Measurements from ENCODE around the gene TOR1A. TPM values are rescaled to one million over a fixed set of nuclear protein-coding genes. Genes with fewer than 3 reads are reported as not detected.
A peak's percentile ranks its signal among the peaks of the same experiment; 100 is the strongest.

Gene TOR1A
- total RNA-seq, 1 donor = 20.3 TPM

DNA sequence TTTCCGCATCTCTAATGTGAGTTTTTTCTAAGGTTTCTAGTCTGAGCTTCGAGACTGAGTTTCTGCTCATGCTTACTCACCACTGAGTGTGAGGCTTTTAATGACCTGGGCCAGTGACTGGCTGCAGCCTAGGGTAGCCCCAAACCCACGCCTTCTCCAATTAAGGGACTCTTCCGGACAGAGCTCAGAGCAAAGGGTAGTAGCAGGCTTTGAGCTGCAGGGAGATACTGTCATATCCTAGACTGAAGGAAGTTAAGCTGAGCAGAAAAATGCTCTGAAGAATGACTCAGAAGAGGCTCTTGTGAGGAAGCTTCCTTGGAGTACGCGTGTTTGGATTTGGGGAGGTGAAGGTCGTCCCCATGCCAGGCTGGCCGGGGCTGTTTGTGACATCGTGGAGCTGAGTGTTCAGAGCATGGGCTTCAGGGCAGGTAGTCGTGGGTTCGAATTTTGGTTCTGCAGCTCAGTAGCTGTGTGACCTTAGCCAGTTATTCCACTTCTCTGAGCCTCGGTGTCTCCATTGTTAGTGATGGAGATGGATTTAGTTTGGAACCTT, 14.8 kb upstream of the TOR1A start:
- peaks cover 44% of the 10 kb centered on the region for H3K4me1 ChIP-seq (ENCODE audit: insufficient read depth, low read length)
- no peaks in the 10 kb centered on the region for H3K9me3 ChIP-seq (ENCODE audit: low read depth, low read length)
- no peak overlapping the region for H3K4me3 ChIP-seq (ENCODE audit: low read length)
- H3K27me3 ChIP-seq (ENCODE audit: insufficient read depth, low read length) = no peaks in the 10 kb centered on the region

DNA sequence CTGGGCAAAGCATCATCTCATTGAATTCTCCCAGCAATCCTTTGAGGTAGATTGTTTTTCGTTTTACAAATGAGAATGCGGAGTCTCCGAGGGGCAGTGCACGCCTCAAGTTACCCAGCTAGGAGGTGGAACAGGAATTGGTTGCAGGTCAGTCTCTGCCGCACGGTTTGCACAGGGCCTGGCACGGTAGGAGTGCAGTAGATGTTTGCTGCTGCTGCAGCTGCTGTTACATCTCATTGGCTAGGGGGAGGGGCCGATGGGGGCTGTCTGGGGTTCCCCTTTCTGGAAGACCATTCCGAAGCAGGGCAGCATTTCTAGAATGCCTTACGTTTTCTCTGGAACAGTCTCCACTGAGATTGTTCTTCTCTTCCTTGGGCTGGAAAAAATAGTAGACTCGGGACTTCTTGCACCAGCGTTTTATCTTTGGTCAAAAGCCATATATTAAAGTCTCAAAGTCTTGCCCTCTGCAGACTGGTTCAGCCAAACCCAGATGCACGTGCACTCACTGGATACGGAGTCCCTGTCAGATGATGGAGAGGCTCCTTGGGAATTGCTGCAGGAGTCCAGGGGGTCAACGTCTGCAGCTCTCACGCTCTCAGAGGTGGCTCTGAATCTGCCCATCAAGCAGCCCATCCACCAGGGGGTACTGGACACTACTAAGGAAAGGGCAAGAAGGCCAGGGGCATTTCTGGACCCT, 12.5 kb upstream of the TOR1A start:
- H3K9me3 ChIP-seq (ENCODE audit: low read depth, low read length) = no peaks in the 10 kb centered on the region
- peak overlapping the region; percentile 93 for H3K4me3 ChIP-seq (ENCODE audit: low read length)
- peaks cover 51% of the 10 kb centered on the region for H3K4me1 ChIP-seq (ENCODE audit: insufficient read depth, low read length)
- no peaks in the 10 kb centered on the region for H3K27me3 ChIP-seq (ENCODE audit: insufficient read depth, low read length)

DNA sequence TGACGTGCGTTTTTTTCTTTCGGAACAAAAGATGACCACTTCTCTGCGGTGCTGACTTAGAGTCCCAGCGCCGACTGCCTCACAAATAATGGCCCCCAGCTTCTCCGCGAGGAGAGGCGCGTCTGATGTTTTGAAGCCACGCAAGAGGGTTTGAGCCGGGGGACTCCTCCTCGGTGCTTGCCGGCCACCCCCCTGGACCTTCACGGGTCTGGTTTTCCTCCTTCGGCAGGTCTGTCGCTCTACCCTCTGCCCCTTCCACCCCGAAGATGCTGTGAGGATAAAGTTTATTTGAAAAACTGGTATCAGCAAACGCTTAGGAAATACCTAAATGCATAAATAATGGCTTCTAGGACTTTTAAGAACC, 11.9 kb upstream of the TOR1A start:
- H3K4me3 ChIP-seq (ENCODE audit: low read length) = peak overlapping the region; percentile 93
- H3K4me1 ChIP-seq (ENCODE audit: insufficient read depth, low read length) = peaks cover 51% of the 10 kb centered on the region
- H3K27me3 ChIP-seq (ENCODE audit: insufficient read depth, low read length) = no peaks in the 10 kb centered on the region
- H3K9me3 ChIP-seq (ENCODE audit: low read depth, low read length) = no peaks in the 10 kb centered on the region

DNA sequence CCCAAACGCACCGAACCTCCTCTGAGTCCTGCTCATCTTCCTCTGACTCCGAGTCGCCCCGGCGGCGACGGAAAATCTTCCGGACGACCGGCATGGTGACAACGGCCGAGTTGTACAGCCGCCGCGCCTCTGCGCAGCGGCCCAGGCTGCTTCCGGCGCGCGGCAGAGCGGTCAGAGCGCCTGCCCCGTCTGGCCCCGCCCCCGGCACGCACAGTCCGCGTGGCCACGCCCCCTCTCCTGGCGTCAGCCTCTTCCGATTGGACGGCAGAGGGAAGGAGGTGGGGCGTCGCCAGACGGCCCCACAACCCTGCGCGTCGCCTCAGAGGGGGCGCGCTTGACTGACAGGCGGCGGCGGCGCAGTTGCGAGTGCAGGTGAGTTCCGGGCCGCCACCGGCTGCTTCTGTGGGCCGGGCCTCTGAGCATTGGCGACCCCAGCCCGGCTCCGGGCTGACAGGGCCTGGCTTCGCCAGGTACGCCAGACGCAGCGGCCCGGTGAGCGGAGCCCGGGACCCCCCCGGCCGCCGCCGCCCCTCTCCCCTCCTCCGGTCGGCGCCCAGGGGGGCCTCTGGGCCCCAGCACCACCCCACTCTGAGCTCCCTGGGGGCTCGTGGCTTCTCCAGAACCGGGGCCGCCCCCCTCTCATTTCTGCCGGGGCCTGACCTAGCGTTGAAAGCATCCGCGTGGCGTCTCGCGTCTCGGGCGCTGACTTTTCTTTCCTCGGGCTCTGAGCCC, 11.4 kb upstream of the TOR1A start, which contains the start of the genes C9orf78 and USP20:
Gene C9orf78 (minus strand): TSS at position 148 of the 732 bp plus-strand sequence. CDS start 54 bp downstream, at position 94.
Gene USP20 (plus strand): TSS at position 331 of the 732 bp plus-strand sequence. CDS start 17,098 bp downstream, outside the sequence.
- Histone ChIP-seq H3K27me3 (ENCODE audit: insufficient read depth, low read length) (no peaks in the 10 kb centered on the region), H3K4me1 (ENCODE audit: insufficient read depth, low read length) (peaks cover 50% of the 10 kb centered on the region), H3K9me3 (ENCODE audit: low read depth, low read length) (no peaks in the 10 kb centered on the region), H3K4me3 (ENCODE audit: low read length) (peak within 1 kb of the TSS; percentile 93)

DNA sequence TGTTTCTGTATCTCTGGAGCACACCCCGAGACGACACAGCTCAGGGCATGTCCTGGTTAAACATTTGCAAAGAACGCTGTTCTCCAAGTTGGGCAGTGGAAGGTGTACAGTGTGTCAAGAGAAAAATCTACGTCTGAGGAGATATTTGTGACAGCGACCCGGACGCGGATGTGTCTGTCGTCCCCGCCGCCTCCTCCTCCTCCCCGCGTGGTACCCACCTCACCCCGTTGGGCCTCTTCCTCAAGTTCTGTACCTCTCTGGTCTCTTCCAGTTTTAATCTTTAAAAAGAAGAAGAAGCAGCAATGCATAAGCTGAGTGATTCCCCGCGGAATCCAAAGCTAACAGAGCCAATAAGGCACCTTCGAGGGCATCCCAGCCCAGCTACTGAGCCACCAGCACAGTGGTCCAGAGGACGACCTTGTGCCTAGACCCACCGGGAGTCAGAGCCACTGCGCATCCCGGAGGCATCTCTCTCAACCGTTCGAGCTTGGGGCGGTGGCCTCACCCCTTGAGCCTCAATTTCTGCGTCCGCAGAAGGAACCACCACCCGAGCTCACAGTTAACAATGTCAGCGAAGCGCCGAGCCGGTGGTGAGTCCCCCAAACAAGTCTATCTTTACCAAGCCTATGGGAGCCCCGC, 10.7 kb upstream of the TOR1A start:
- Histone ChIP-seq H3K9me3 (ENCODE audit: low read depth, low read length) (no peaks in the 10 kb centered on the region), H3K4me3 (ENCODE audit: low read length) (peak overlapping the region; percentile 93), H3K4me1 (ENCODE audit: insufficient read depth, low read length) (peaks cover 43% of the 10 kb centered on the region), H3K27me3 (ENCODE audit: insufficient read depth, low read length) (no peaks in the 10 kb centered on the region)

- Histone ChIP-seq H3K9me3 (ENCODE audit: low read depth, low read length) (no peaks in the 10 kb centered on the region), H3K4me3 (ENCODE audit: low read length) (no peak overlapping the region), H3K4me1 (ENCODE audit: insufficient read depth, low read length) (peaks cover 31% of the 10 kb centered on the region), H3K27me3 (ENCODE audit: insufficient read depth, low read length) (no peaks in the 10 kb centered on the region)
Observed at GRCh38 chr9:129832982-129833381, 9.0 kb upstream of the TOR1A start.

DNA sequence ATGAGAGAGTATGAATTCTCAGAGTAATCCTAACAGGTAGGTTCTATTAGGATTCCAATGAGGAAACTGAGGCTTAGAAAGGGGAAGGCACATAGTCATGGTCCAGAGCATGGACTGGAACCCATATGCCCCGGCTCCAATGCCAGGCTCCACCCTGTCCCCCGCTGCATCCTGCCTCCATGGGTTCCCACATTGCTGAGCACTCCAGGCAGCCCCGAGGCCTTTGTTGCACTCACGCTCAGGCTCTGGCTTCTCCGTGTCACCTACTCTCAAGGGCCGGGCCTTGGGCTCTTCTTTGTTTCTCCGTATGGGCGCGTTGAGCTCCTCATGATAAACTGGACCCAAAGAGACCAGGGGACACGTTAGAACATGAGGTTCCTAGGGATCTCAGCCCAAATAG, 5.0 kb upstream of the TOR1A start:
- no peak overlapping the region for H3K4me3 ChIP-seq (ENCODE audit: low read length)
- H3K4me1 ChIP-seq (ENCODE audit: insufficient read depth, low read length) = peaks cover 9% of the 10 kb centered on the region
- H3K9me3 ChIP-seq (ENCODE audit: low read depth, low read length) = no peaks in the 10 kb centered on the region
- no peaks in the 10 kb centered on the region for H3K27me3 ChIP-seq (ENCODE audit: insufficient read depth, low read length)

DNA sequence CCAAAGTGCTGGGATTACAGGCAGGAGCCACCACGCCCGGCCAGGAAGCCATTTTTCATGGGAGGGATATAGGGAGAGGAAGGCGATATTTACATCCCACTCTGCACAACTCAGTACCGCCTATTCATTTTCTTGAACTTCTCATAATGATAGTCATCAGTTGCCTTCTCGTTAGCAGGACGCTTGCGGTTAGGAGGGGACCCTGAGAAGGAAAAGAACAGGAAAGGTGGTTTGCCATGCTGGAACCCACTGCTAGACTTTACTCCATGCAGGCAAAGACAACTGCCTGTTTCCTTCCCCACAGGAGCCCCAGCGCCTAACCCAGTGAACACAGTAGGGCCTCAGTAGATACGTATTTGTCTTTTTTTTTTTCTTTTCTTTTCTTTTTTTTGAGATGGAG, 4.1 kb upstream of the TOR1A start:
- H3K4me1 ChIP-seq (ENCODE audit: insufficient read depth, low read length) = peaks cover 1% of the 10 kb centered on the region
- no peak overlapping the region for H3K4me3 ChIP-seq (ENCODE audit: low read length)
- no peaks in the 10 kb centered on the region for H3K27me3 ChIP-seq (ENCODE audit: insufficient read depth, low read length)
- no peaks in the 10 kb centered on the region for H3K9me3 ChIP-seq (ENCODE audit: low read depth, low read length)

DNA sequence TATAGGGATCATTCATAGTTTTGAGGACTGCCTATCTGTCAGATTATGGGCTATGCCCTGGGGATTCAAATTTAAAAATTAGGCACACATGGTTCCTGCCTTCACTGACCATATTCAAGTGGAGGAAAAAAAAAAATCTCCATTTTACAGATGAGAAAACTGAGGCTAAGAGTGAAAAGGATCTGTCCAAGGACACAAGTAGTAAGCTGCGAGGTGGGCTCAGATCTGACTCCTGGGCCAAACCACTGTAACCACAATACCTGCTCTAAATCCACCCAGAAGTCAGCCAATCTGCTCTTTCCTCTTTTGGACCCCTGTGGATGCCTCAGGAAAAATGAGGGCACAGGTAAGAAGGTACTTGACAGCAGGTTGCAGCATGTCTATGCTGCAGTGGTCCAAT, 2.8 kb upstream of the TOR1A start:
- Histone ChIP-seq H3K27me3 (ENCODE audit: insufficient read depth, low read length) (no peaks in the 10 kb centered on the region), H3K4me1 (ENCODE audit: insufficient read depth, low read length) (peaks cover 10% of the 10 kb centered on the region), H3K9me3 (ENCODE audit: low read depth, low read length) (no peaks in the 10 kb centered on the region), H3K4me3 (ENCODE audit: low read length) (no peak overlapping the region)

DNA sequence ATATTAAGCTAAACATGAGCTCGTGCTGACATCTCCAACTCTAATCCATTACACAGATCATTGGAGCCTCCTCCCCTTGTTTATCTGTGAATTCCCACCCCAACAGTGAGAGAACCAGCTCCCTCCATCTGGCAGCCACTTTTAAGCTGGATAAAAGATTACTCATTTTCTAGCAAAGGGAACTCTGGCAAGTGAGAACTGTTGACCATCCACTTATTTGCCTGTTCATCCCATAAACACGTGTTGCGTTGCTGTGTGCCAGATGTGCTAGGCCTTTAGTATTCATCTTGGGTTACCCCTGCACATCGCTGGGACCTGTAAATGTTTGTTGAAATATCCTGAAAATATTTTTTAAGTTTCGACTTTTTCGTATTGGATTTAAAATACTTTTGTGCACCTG, 2.4 kb upstream of the TOR1A start:
- no peaks in the 10 kb centered on the region for H3K27me3 ChIP-seq (ENCODE audit: insufficient read depth, low read length)
- H3K9me3 ChIP-seq (ENCODE audit: low read depth, low read length) = no peaks in the 10 kb centered on the region
- peaks cover 10% of the 10 kb centered on the region for H3K4me1 ChIP-seq (ENCODE audit: insufficient read depth, low read length)
- no peak overlapping the region for H3K4me3 ChIP-seq (ENCODE audit: low read length)

GRCh38 chr9:129823542-129823934, 398 bp downstream of the TOR1A start:
- Histone ChIP-seq H3K27me3 (ENCODE audit: insufficient read depth, low read length) (no peaks in the 10 kb centered on the region), H3K9me3 (ENCODE audit: low read depth, low read length) (no peaks in the 10 kb centered on the region), H3K4me1 (ENCODE audit: insufficient read depth, low read length) (peaks cover 11% of the 10 kb centered on the region), H3K4me3 (ENCODE audit: low read length) (peak overlapping the region; percentile 67)

DNA sequence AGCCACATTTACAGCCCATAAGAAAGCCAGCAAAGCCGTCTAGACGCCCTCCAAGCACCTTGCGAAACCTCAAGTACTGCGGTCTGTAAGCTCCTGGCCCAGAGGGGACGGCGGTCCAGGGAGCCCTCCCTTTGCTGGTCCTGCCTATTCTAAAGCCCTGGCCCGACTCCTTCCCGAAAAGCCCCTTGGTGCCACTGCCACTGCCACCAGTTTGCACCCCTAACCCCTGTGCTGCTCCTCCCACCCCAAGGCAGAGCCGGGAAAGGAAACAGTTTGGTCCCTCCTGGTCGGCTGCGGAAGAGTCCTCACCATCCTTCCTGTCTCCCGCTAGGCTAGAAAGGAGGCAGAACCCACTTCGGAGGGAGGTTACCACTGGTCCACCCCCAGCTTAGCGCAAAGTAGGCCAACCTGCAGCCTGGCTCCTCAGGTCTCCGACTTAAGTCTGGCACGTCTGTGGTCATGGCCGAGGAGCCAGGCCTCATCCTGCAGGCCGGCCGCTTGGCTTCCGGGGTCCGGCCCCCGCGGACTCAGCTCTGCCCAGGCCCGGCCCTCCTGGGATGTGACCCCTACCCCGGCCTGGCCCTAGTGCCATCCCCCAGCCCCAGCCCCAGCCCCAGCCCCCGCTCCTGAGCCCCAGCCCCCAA, 916 bp downstream of the TOR1A start:
- Histone ChIP-seq H3K4me3 (ENCODE audit: low read length) (peak overlapping the region; percentile 41), H3K4me1 (ENCODE audit: insufficient read depth, low read length) (peaks cover 16% of the 10 kb centered on the region), H3K27me3 (ENCODE audit: insufficient read depth, low read length) (no peaks in the 10 kb centered on the region), H3K9me3 (ENCODE audit: low read depth, low read length) (no peaks in the 10 kb centered on the region)

- H3K4me3 ChIP-seq (ENCODE audit: low read length) = no peak overlapping the region
- H3K27me3 ChIP-seq (ENCODE audit: insufficient read depth, low read length) = no peaks in the 10 kb centered on the region
- no peaks in the 10 kb centered on the region for H3K9me3 ChIP-seq (ENCODE audit: low read depth, low read length)
- H3K4me1 ChIP-seq (ENCODE audit: insufficient read depth, low read length) = peaks cover 24% of the 10 kb centered on the region
Observed at GRCh38 chr9:129816501-129817435, 7.2 kb downstream of the TOR1A start.

GRCh38 chr9:129815278-129815677, 8.7 kb downstream of the TOR1A start:
- Histone ChIP-seq H3K4me1 (ENCODE audit: insufficient read depth, low read length) (peaks cover 24% of the 10 kb centered on the region), H3K27me3 (ENCODE audit: insufficient read depth, low read length) (no peaks in the 10 kb centered on the region), H3K4me3 (ENCODE audit: low read length) (no peak overlapping the region), H3K9me3 (ENCODE audit: low read depth, low read length) (no peaks in the 10 kb centered on the region)

Data from mononuclear cell (primary cell).